Measurements from ENCODE around the gene NEDD4L.
"Not testable (repeated sequence)": the region's sequence is repeated elsewhere in the genome, so short reads cannot be mapped to it uniquely, and the experiment has no call there.

DNA sequence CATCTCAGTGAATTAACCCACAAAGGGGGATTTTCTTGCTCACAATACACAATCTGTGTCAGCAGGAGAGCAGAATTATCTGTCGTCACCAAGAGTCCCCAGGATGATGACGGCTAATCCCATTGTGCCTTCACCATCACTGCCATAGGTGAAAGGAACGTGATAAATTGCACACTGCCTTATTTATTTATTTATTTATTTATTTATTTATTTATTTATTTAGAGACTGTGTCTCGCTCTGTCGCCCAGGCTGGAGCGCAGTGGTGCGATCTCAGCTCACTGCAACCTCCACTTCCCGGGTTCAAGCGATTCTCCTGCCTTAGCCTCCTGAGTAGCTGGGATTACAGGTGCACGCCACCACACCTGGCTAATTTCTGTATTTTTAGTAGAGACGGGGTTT is 238.8 kb downstream of the NEDD4L start:
- not testable (repeated sequence) for TF ChIP-seq CTCF (conservative IDR thresholded peaks at IDR 0.05); EZH2 (IDR thresholded peaks at IDR 0.05; ENCODE audit: low read depth)

Data from PC-9 (cell line).